H1 (cell line): ENCODE measurements around the gene ZMIZ1. TPM values are rescaled to one million over a fixed set of nuclear protein-coding genes. Genes with fewer than 3 reads are reported as not detected.

Experiments used
- CTCF ChIA-PET: fragments of 300-600 bp; sonication (Branson Sonifier 250); formaldehyde crosslinking; loops from one replicate; lab custom pipeline; 2021; ENCODE audit not compliant: partially characterized antibody; lab: Charles Lee
- POLR2A ChIA-PET: fragments of 300-600 bp; sonication (Branson Sonifier 250); formaldehyde crosslinking; loops from one replicate; lab custom pipeline; 2021; ENCODE audit warnings: inconsistent platforms; ENCODE audit not compliant: partially characterized antibody; lab: Charles Lee
- DNase-seq, 2 experiments: peaks; one replicate each; pipeline versions ENCODE4 v3.0.0 to v3.0.0-alpha.2; 2010 to 2022; ENCODE audit warnings: low spot score in 2 of 2, low read depth in 1 of 2, mixed read lengths in 1 of 2
- FAIRE-seq: peaks from 2 replicates; lab custom pipeline; 2011; peaks lifted over from hg19 to GRCh38; lab: Jason Lieb, UNC
- H2AFZ ChIP-seq: 2 replicates; pipeline ENCODE4 v1.8.1; 2012; ENCODE audit warnings: low read length, inconsistent platforms
- H2AK5ac ChIP-seq: 2 replicates; pipeline ENCODE4 v1.6.1; 2013; ENCODE audit warnings: low read depth, low read length
- H2BK120ac ChIP-seq: replicated peaks from 2 replicates; pipeline ENCODE3; 2013; ENCODE audit warnings: low read depth, low read length, inconsistent platforms
- H2BK12ac ChIP-seq: 2 replicates; pipeline ENCODE4 v1.6.1; 2013; ENCODE audit warnings: low read depth, low read length
- H2BK15ac ChIP-seq: 2 replicates; pipeline ENCODE4 v1.6.1; 2013; ENCODE audit warnings: low read length
- H2BK20ac ChIP-seq: 2 replicates; pipeline ENCODE4 v1.6.1; 2013; ENCODE audit warnings: low read length
- H2BK5ac ChIP-seq: 2 replicates; pipeline ENCODE4 v1.6.1; 2013; ENCODE audit warnings: low read depth, low read length
- H3K14ac ChIP-seq: 2 replicates; pipeline ENCODE4 v1.6.1; 2013; ENCODE audit warnings: inconsistent platforms; ENCODE audit not compliant: insufficient read length
- H3K18ac ChIP-seq: 2 replicates; pipeline ENCODE4 v1.6.1; 2013; ENCODE audit warnings: low read length; ENCODE audit errors: extremely low read depth
- H3K23ac ChIP-seq: 2 replicates; pipeline ENCODE4 v1.6.1; 2013; ENCODE audit warnings: inconsistent platforms; ENCODE audit not compliant: insufficient read length
- H3K23me2 ChIP-seq: 2 replicates; pipeline ENCODE4 v1.6.1; 2013; ENCODE audit warnings: low read depth, low read length
- H3K27ac ChIP-seq: 2 replicates; pipeline ENCODE4 v1.6.1; 2011; ENCODE audit warnings: low read depth, low read length, inconsistent platforms
- H3K27me3 ChIP-seq, 4 experiments: replicated peaks in 1 of 4; 1 replicate in 1 of 4; 2 replicates in 3 of 4; pipeline versions ENCODE4 v1.6.1 to v1.8.1; 2011 to 2013; ENCODE audit warnings: low read length in 3 of 4, mild to moderate bottlenecking in 3 of 4, inconsistent platforms in 2 of 4, mixed read lengths in 2 of 4, moderate library complexity in 1 of 4; ENCODE audit not compliant: control insufficient read depth in 3 of 4, insufficient read depth in 3 of 4; ENCODE audit errors: extremely low read depth in 1 of 4
- H3K36me3 ChIP-seq, 4 experiments: 2 replicates each; pipeline versions ENCODE4 v1.6.1 to v1.8.1; 2011 to 2013; ENCODE audit warnings: mild to moderate bottlenecking in 4 of 4, low read length in 3 of 4, moderate library complexity in 2 of 4, control low read depth in 1 of 4, inconsistent platforms in 1 of 4; ENCODE audit not compliant: insufficient read depth in 4 of 4, control insufficient read depth in 2 of 4
- H3K4ac ChIP-seq: replicated peaks from 2 replicates; pipeline ENCODE3; 2013; ENCODE audit warnings: low read length, low read depth, mixed read lengths, inconsistent platforms; ENCODE audit not compliant: insufficient read length
- H3K4me1 ChIP-seq, 4 experiments: replicated peaks in 1 of 4; 1 replicate in 1 of 4; 2 replicates in 3 of 4; pipeline versions ENCODE4 v1.6.1 to v1.8.1; 2011 to 2013; ENCODE audit warnings: low read length in 3 of 4, inconsistent platforms in 2 of 4, mixed read lengths in 1 of 4; ENCODE audit not compliant: insufficient read depth in 4 of 4, control insufficient read depth in 3 of 4
- H3K4me2 ChIP-seq, 2 experiments: 2 replicates each; pipeline versions ENCODE4 v1.6.1 to v1.8.1; 2011 to 2013; ENCODE audit warnings: low read depth in 2 of 2, low read length in 2 of 2, control low read depth in 1 of 2, inconsistent platforms in 1 of 2, mild to moderate bottlenecking in 1 of 2; ENCODE audit not compliant: insufficient read depth in 1 of 2
- H3K4me3 ChIP-seq, 4 experiments: fragments of 200-600, 300-600 bp in 1 of 4; sonication (generic), shearing (Covaris generic), sonication (Bioruptor Twin) in 1 of 4; 2 replicates each; pipeline versions ENCODE4 v1.5.1 to v1.8.1; 2011 to 2016; ENCODE audit warnings: low read length in 4 of 4, low read depth in 3 of 4, control low read depth in 2 of 4, inconsistent platforms in 2 of 4, mild to moderate bottlenecking in 2 of 4, mixed read lengths in 1 of 4, moderate library complexity in 1 of 4; ENCODE audit not compliant: insufficient read depth in 2 of 4; ENCODE audit errors: extremely low read depth in 1 of 4
- H3K56ac ChIP-seq: replicated peaks from 2 replicates; pipeline ENCODE3; 2013; ENCODE audit warnings: low read depth, mild to moderate bottlenecking, mixed read lengths, low read length, inconsistent platforms; ENCODE audit not compliant: insufficient read length
- H3K79me1 ChIP-seq: 2 replicates; pipeline ENCODE4 v1.6.1; 2013; ENCODE audit warnings: low read depth, low read length, control low read depth
- H3K79me2 ChIP-seq, 2 experiments: 2 replicates each; pipeline versions ENCODE4 v1.6.1 to v1.8.1; 2012 to 2013; ENCODE audit warnings: low read length in 2 of 2, mild to moderate bottlenecking in 2 of 2, inconsistent platforms in 1 of 2; ENCODE audit not compliant: insufficient read depth in 2 of 2, control insufficient read depth in 1 of 2
- H3K9ac ChIP-seq, 4 experiments: replicated peaks in 1 of 4; 1 replicate in 1 of 4; 2 replicates in 3 of 4; pipeline versions ENCODE4 v1.6.1 to v1.8.1; 2011 to 2013; ENCODE audit warnings: low read depth in 3 of 4, low read length in 3 of 4, control low read depth in 2 of 4, mild to moderate bottlenecking in 2 of 4, moderate library complexity in 2 of 4, inconsistent platforms in 1 of 4; ENCODE audit errors: extremely low read depth in 1 of 4
- H3K9me3 ChIP-seq, 2 experiments: 2 replicates each; pipeline versions ENCODE4 v1.6.1 to v1.8.1; 2012 to 2013; ENCODE audit warnings: mild to moderate bottlenecking in 2 of 2, moderate library complexity in 2 of 2, control low read depth in 1 of 2, inconsistent platforms in 1 of 2, low read depth in 1 of 2, low read length in 1 of 2, mixed read lengths in 1 of 2; ENCODE audit not compliant: insufficient read depth in 2 of 2
- H4K20me1 ChIP-seq, 2 experiments: replicated peaks in 1 of 2; 2 replicates each; pipeline versions ENCODE3 to v1.8.1; 2011 to 2013; ENCODE audit warnings: inconsistent platforms in 2 of 2, low read length in 2 of 2, mild to moderate bottlenecking in 1 of 2; ENCODE audit not compliant: insufficient read depth in 2 of 2, control insufficient read depth in 1 of 2
- H4K5ac ChIP-seq: 2 replicates; pipeline ENCODE4 v1.6.1; 2013; ENCODE audit warnings: low read length, low read depth, mixed read lengths, inconsistent platforms; ENCODE audit not compliant: insufficient read length
- H4K8ac ChIP-seq: 2 replicates; pipeline ENCODE4 v1.8.0; 2013; ENCODE audit warnings: mild to moderate bottlenecking, moderate library complexity, low read length, inconsistent platforms; ENCODE audit not compliant: insufficient read depth; ENCODE audit errors: extremely low read depth
- H4K91ac ChIP-seq: replicated peaks from 2 replicates; pipeline ENCODE3; 2013; ENCODE audit warnings: low read length, mixed read lengths, inconsistent platforms; ENCODE audit not compliant: insufficient read length
- CBX8 ChIP-seq: fragments of 300-800, 300-1000 bp; sonication (generic); IDR thresholded peaks from 2 replicates; pipeline ENCODE4 v1.7.1; 2016; ENCODE audit warnings: low read depth, low read length, borderline replicate concordance
- CHD2 ChIP-seq: IDR thresholded peaks from 2 replicates; pipeline ENCODE4 v1.6.1; 2012; ENCODE audit warnings: low read length, improper control_type of control experiment
- EP300 ChIP-seq, 2 experiments: IDR thresholded peaks; 1 replicate in 1 of 2; 2 replicates in 1 of 2; pipeline ENCODE4 v1.6.1; 2011 to 2012; ENCODE audit warnings: low read depth in 2 of 2, low read length in 2 of 2, mild to moderate bottlenecking in 2 of 2, borderline replicate concordance in 1 of 2, inconsistent platforms in 1 of 2, moderate library complexity in 1 of 2
- EZH2 ChIP-seq: fragments of 200-600 bp; sonication (generic); IDR thresholded peaks from 2 replicates; pipeline ENCODE4 v1.7.1; 2012; ENCODE audit warnings: low read depth, mild to moderate bottlenecking, moderate library complexity, low read length, inconsistent platforms; ENCODE audit not compliant: severe bottlenecking
- GABPA ChIP-seq: IDR thresholded peaks from 2 replicates; pipeline ENCODE4 v1.6.1; 2011; ENCODE audit warnings: mild to moderate bottlenecking, low read length, moderate library complexity, borderline replicate concordance; ENCODE audit not compliant: insufficient read depth
- GTF2F1 ChIP-seq: IDR thresholded peaks from 2 replicates; pipeline ENCODE4 v1.6.1; 2012; ENCODE audit warnings: low read depth, low read length, improper control_type of control experiment, borderline replicate concordance
- KDM1A ChIP-seq: fragments of 200-600, 300-600 bp; sonication (generic); IDR thresholded peaks from 2 replicates; pipeline ENCODE4 v1.7.1; 2016; ENCODE audit warnings: mild to moderate bottlenecking, low read length, borderline replicate concordance
- RAD21 ChIP-seq, 2 experiments: IDR thresholded peaks in 1 of 2; conservative IDR thresholded peaks in 1 of 2; 2 replicates each; pipeline ENCODE4 v1.6.1; 2011; ENCODE audit warnings: low read depth in 2 of 2, low read length in 2 of 2, improper control_type of control experiment in 1 of 2, inconsistent platforms in 1 of 2, mild to moderate bottlenecking in 1 of 2, moderate library complexity in 1 of 2
- SP1 ChIP-seq: IDR thresholded peaks from 2 replicates; pipeline ENCODE4 v1.6.1; 2011; ENCODE audit warnings: low read depth, low read length
- SP4 ChIP-seq: IDR thresholded peaks from 2 replicates; pipeline ENCODE4 v1.6.1; 2012; ENCODE audit warnings: low read length, inconsistent platforms
- YY1 ChIP-seq: IDR thresholded peaks from 2 replicates; pipeline ENCODE4 v1.6.1; 2011; ENCODE audit warnings: low read depth, mild to moderate bottlenecking, low read length
- WGBS, 2 experiments: shearing (Covaris generic) in 1 of 2; methylation state at CpG; one replicate each; pipeline versions ENCODE4 v1.1.6 to v1.1.7; 2013 to 2015; ENCODE audit warnings: low lambda C conversion rate in 2 of 2, mixed read lengths in 2 of 2, inconsistent platforms in 1 of 2, low coverage in 1 of 2, missing lambda C conversion rate in 1 of 2; ENCODE audit not compliant: insufficient replicate concordance in 2 of 2, insufficient coverage in 1 of 2, insufficient read length in 1 of 2; ENCODE audit errors: extremely low coverage in 1 of 2, missing lambda C conversion rate in 1 of 2; 5-methylcytosine and 5-hydroxymethylcytosine counted together
- polyA plus RNA-seq, 7 experiments: library from polyadenylated mRNA; depleted of rRNA in 3 of 7; stranded (reverse) in 5 of 7; unstranded in 2 of 7; fragments of >200 nt in 5 of 7; fragments of 200-250 nt in 2 of 7; gene quantifications; 1 replicate in 5 of 7; 2 replicates in 1 of 7; 4 replicates in 1 of 7; pipeline versions ENCODE4 v1.2.1 to v1.2.3, GENCODE V29; 2011 to 2013; ENCODE audit warnings: missing spikeins in 2 of 7, mixed read lengths in 2 of 7
- total RNA-seq: library from RNA; stranded (reverse); fragmentation: NEBNext Ultra II Directional; extraction: Animal tissue kit (Norgen Biotek cat#: 25700); gene quantifications from 2 replicates; pipeline ENCODE4 v1.2.1, GENCODE V29; 2021

The ZMIZ1 gene
- total and polyA plus RNA-seq, 2 of the 8 experiments (the other 6 are each of a cell fraction or from before 2014, with no cell fraction given) = 8.1 to 28.0 TPM

DNA sequence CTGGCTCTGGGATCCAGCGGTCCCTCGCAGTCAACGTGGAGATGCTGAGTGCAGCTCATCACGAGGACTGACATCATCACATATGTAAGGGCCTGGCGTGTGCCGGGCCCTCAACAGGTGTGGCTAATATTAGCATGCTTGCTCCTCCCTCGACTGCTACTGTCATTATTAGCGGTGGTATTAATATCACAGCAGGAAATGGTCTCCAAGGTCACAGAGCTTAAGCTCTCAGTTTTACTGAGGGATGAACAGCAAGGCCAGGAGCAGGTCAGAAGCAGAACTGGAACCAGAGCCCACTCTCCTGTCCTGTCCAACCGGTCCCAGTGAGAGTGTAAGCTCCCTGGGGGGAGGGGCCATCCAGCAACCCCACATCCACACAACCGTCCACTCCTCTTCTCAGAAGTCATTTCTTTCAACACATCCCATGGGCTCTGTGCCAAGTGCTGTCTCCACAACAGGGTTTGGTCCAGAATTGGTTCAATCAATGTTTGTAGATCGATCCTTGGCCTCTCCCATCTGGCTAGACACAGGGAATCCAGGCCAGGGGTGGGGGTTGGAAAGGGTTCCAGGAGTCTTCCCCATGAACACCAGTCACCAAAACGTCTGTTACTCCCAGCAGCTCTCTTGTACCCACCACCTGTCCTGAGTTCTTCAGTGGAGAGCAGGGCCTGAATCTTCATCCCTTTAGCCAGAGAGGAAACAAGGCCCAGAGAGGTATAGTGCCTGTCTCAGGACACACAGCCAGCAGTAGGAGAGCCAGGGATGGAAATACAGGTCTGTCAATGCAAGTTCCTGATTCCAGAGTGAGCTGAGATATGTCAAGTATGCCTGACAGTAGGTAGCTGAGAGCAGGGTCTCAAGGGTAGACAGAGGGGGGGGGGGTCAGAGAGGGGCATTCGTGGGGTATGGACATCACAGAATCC, 45.3 kb upstream of the ZMIZ1 start:
- H2BK12ac ChIP-seq = no peak overlapping the region
- H3K9ac ChIP-seq = no peak overlapping the region
- no peak overlapping the region for H2BK120ac ChIP-seq
- H2BK20ac ChIP-seq = no peak overlapping the region
- no peaks in the 10 kb centered on the region for H3K27me3 ChIP-seq
- no peaks in the 10 kb centered on the region for H3K79me1 ChIP-seq
- no peak overlapping the region; the same call in none of the 2 replicates for H4K8ac ChIP-seq
- no peaks in the 10 kb centered on the region for H3K36me3 ChIP-seq
- H3K4me1 ChIP-seq = peaks cover 0 to 6% (median 2%) of the 10 kb centered on the region in 4 experiments; a peak in 3 of 7 replicates
- no peak overlapping the region for H3K56ac ChIP-seq
- 0 out of 2 replicates have a peak overlapping the region, but pooled peaks have one; percentile 39 for H2AK5ac ChIP-seq
- no peak overlapping the region for H3K4me2 ChIP-seq
- CTCF ChIA-PET = interaction anchor here (0.6 to 1.9 kb wide), 8 partner anchors 9 to 172 kb away, joined by 3 to 6 read pairs (median 3); no protein-coding TSS in a partner anchor
- no peak overlapping the region for H2BK15ac ChIP-seq
- peak overlapping the region; percentile 44; the same call in 1 of the 2 replicates for H2BK5ac ChIP-seq
- H4K91ac ChIP-seq = no peak overlapping the region
- H3K27ac ChIP-seq = no peak overlapping the region
- H3K23me2 ChIP-seq = peaks cover 4% of the 10 kb centered on the region; the same call in 1 of the 2 replicates
- no peak overlapping the region for H3K18ac ChIP-seq
- no peak overlapping the region for H3K4me3 ChIP-seq
- no peaks in the 10 kb centered on the region for H3K9me3 ChIP-seq
- POLR2A ChIA-PET = no interaction called here
- peak overlapping the region; percentile 69 for H3K4ac ChIP-seq
- DNase-seq = no peak
- no peak overlapping the region for H4K5ac ChIP-seq
- WGBS, 2 experiments = 88% methylated on average over 12 of the region's 13 CpGs; no CpG with 5 or more reads in 1 of the 2 experiments
- no peak overlapping the region for H3K23ac ChIP-seq
- FAIRE-seq = no peak
- H3K79me2 ChIP-seq = no peaks in the 10 kb centered on the region
- peaks cover 0 to 2% of the 10 kb centered on the region in 2 experiments for H4K20me1 ChIP-seq
- H2AFZ ChIP-seq = no peak overlapping the region
- no peak overlapping the region for H3K14ac ChIP-seq
- TF ChIP-seq EZH2 (no peak), GABPA (no peak), CHD2 (no peak), SP4 (no peak), CBX8 (no peak), GTF2F1 (no peak), SP1 (no peak), YY1 (no peak), KDM1A (no peak), RAD21 (IDR thresholded peaks at IDR 0.05 in 1 of 2, conservative IDR thresholded peaks at IDR 0.05 in 1 of 2; ENCODE audit: low read depth in 2 of 2, low read length in 2 of 2) (no peak), EP300 (IDR thresholded peaks at IDR 0.05; ENCODE audit: borderline replicate concordance in 1 of 2, low read depth in 2 of 2, low read length in 2 of 2) (no peak)
